Type B pancreatic cell (in vitro differentiated cells): ENCODE measurements around the gene DAZAP1. TPM values are rescaled to one million over a fixed set of nuclear protein-coding genes. Genes with fewer than 3 reads are reported as not detected.

ENCODE experiments used
- DNase-seq: peaks from one replicate; pipeline ENCODE4 v3.0.0; 2021; ENCODE audit warnings: mixed read lengths; ENCODE audit not compliant: unreplicated experiment; ENCODE audit errors: extremely low spot score
- H3K27ac Mint-ChIP-seq: 2 replicates; pipeline ENCODE4 v1.8.0; 2021; ENCODE audit warnings: mild to moderate bottlenecking, mixed read lengths
- H3K27me3 Mint-ChIP-seq: 2 replicates; pipeline ENCODE4 v1.8.0; 2021; ENCODE audit warnings: mixed read lengths
- H3K36me3 Mint-ChIP-seq: 2 replicates; pipeline ENCODE4 v1.8.0; 2021; ENCODE audit warnings: mixed read lengths
- H3K4me1 Mint-ChIP-seq: one replicate; pipeline ENCODE4 v1.8.0; 2021; ENCODE audit warnings: mixed read lengths; ENCODE audit not compliant: unreplicated experiment
- H3K4me3 Mint-ChIP-seq: 2 replicates; pipeline ENCODE4 v1.8.0; 2021; ENCODE audit warnings: mild to moderate bottlenecking, mixed read lengths
- H3K9me3 Mint-ChIP-seq: 2 replicates; pipeline ENCODE4 v1.8.0; 2021; ENCODE audit warnings: mixed read lengths
- total RNA-seq: library from RNA; stranded (reverse); gene quantifications from 2 replicates; pipeline ENCODE4 v1.2.1, GENCODE V29; 2021; ENCODE audit warnings: low replicate concordance
- TF ChIP-seq, protein P1 (sequence below): fragments of 200-600 bp; sonication (generic); conservative IDR thresholded peaks from 2 replicates; pipeline ENCODE4 v1.5.0; 2021; ENCODE audit warnings: antibody characterized with exemption, mild to moderate bottlenecking

Gene DAZAP1
- total RNA-seq, 1 donor from 2014 or later = 124 TPM

DNA sequence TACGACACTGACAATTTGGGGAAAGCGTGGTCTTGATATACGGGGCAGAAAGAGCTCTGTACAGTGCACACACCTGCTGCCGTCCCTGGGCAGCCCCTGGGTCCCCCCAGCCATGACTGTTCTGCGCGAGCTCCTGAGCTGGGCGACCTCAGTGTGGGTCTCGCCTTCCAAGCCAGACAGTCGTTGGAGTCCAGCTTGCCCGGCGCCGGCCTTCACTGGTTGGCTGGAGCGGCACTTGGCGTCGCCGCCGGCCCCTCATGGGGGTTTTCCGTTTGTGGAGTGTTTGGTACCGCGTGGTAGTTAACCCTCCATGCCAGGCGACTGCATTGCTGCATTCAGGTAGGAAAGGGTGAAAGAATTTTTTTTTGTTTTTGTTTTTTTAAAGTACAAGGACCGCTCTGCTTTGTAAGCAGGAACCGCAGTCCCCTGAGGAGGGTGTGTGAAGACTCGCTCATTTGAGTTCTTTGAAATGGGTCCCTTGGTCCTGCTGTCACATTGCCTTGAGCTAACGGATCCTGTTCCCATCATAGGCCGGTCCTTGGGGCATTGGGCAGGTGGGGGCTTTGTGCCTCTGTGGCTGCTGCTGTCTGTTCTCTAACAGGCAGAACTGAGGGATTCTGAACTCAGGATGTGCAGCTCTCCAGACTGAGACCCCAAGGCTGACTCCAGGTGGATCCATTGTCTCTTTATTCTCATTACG, 20.0 kb downstream of the DAZAP1 start:
- Mint-ChIP-seq H3K36me3 (peaks cover 14% of the 10 kb centered on the region), H3K9me3 (no peaks in the 10 kb centered on the region), H3K4me1 (peaks cover 10% of the 10 kb centered on the region), H3K4me3 (no peak overlapping the region), H3K27ac (no peak overlapping the region), H3K27me3 (no peaks in the 10 kb centered on the region)
- no peak for DNase-seq
- TF ChIP-seq, protein P1, sequence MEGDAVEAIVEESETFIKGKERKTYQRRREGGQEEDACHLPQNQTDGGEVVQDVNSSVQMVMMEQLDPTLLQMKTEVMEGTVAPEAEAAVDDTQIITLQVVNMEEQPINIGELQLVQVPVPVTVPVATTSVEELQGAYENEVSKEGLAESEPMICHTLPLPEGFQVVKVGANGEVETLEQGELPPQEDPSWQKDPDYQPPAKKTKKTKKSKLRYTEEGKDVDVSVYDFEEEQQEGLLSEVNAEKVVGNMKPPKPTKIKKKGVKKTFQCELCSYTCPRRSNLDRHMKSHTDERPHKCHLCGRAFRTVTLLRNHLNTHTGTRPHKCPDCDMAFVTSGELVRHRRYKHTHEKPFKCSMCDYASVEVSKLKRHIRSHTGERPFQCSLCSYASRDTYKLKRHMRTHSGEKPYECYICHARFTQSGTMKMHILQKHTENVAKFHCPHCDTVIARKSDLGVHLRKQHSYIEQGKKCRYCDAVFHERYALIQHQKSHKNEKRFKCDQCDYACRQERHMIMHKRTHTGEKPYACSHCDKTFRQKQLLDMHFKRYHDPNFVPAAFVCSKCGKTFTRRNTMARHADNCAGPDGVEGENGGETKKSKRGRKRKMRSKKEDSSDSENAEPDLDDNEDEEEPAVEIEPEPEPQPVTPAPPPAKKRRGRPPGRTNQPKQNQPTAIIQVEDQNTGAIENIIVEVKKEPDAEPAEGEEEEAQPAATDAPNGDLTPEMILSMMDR = no peak

- H3K36me3 Mint-ChIP-seq = peaks cover 7% of the 10 kb centered on the region
- H3K4me3 Mint-ChIP-seq = no peak overlapping the region
- H3K9me3 Mint-ChIP-seq = no peaks in the 10 kb centered on the region
- DNase-seq = no peak
- no peak overlapping the region for H3K27ac Mint-ChIP-seq
- peaks cover 5% of the 10 kb centered on the region for H3K4me1 Mint-ChIP-seq
- TF ChIP-seq, protein P1 = no peak
- H3K27me3 Mint-ChIP-seq = no peaks in the 10 kb centered on the region
These were observed 21.5 kb downstream of the DAZAP1 start for GRCh38 chr19:1428738-1429391.

DNA sequence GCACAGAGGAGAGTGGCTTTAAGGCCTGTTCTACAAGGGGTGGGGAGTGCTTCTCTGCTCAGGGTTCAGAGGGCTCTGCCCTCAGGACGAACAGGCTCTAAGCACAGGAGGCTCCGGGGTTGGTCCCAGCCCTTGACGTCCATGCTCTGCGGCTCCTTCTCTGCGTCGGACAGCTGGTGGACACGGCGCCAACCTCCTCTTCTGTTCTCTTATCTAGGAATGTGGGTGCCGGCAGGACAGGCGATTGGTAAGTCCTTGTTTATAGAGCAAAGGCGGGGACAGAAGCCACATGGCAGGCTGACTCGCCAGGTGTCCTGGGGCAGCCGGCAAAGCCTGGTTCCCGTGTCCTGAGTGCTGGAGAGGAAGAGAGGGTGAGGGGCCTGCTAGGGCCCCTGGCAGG, 22.4 kb downstream of the DAZAP1 start:
- no peaks in the 10 kb centered on the region for H3K9me3 Mint-ChIP-seq
- TF ChIP-seq, protein P1 = no peak
- H3K4me3 Mint-ChIP-seq = no peak overlapping the region
- peaks cover 7% of the 10 kb centered on the region for H3K36me3 Mint-ChIP-seq
- no peak for DNase-seq
- peak overlapping the region; percentile 36 for H3K27ac Mint-ChIP-seq
- H3K27me3 Mint-ChIP-seq = no peaks in the 10 kb centered on the region
- H3K4me1 Mint-ChIP-seq = peaks cover 5% of the 10 kb centered on the region

- H3K27me3 Mint-ChIP-seq = no peaks in the 10 kb centered on the region
- H3K4me1 Mint-ChIP-seq = no peaks in the 10 kb centered on the region
- TF ChIP-seq, protein P1 = no peak
- peaks cover 4% of the 10 kb centered on the region for H3K36me3 Mint-ChIP-seq
- no peak overlapping the region for H3K27ac Mint-ChIP-seq
- no peaks in the 10 kb centered on the region for H3K9me3 Mint-ChIP-seq
- DNase-seq = no peak
- no peak overlapping the region for H3K4me3 Mint-ChIP-seq
These were observed 22.9 kb downstream of the DAZAP1 start for GRCh38 chr19:1430246-1430645.

- Mint-ChIP-seq H3K4me3 (no peak overlapping the region), H3K27ac (no peak overlapping the region), H3K27me3 (no peaks in the 10 kb centered on the region), H3K36me3 (no peaks in the 10 kb centered on the region), H3K4me1 (no peaks in the 10 kb centered on the region), H3K9me3 (no peaks in the 10 kb centered on the region)
- DNase-seq = no peak
- TF ChIP-seq, protein P1 = no peak
These were observed 24.5 kb downstream of the DAZAP1 start for GRCh38 chr19:1431759-1432506.
